GM12878 (cell line): Measurements from ENCODE around the gene RSBN1L.

ENCODE experiments used
- ATF7 ChIP-seq: fragments of 450-650 bp; IDR thresholded peaks from 2 replicates; pipeline ENCODE4 v1.6.1; 2016; ENCODE audit warnings: low read depth, mild to moderate bottlenecking
- BHLHE40 ChIP-seq, 2 experiments: fragments of 450-650 bp in 1 of 2; IDR thresholded peaks; 2 replicates each; pipeline ENCODE4 v1.6.1; 2011 to 2017; ENCODE audit warnings: low read depth in 2 of 2, borderline replicate concordance in 1 of 2, improper control_type of control experiment in 1 of 2, low read length in 1 of 2, mild to moderate bottlenecking in 1 of 2
- POLR2AphosphoS5 ChIP-seq: IDR thresholded peaks from 2 replicates; pipeline ENCODE4 v1.6.1; 2011; ENCODE audit warnings: mild to moderate bottlenecking, low read length, inconsistent platforms
- SRF ChIP-seq, 2 experiments: IDR thresholded peaks; 2 replicates each; pipeline ENCODE4 v1.6.1; 2011; ENCODE audit warnings: low read depth in 2 of 2, low read length in 2 of 2, mild to moderate bottlenecking in 1 of 2, moderate library complexity in 1 of 2

- TF ChIP-seq BHLHE40 (IDR thresholded peaks at IDR 0.05; ENCODE audit: borderline replicate concordance in 1 of 2, low read depth in 2 of 2, low read length in 1 of 2) (no peak), SRF (IDR thresholded peaks at IDR 0.05; ENCODE audit: low read depth in 2 of 2, low read length in 2 of 2) (no peak), ATF7 (no peak), POLR2AphosphoS5 (no peak)
These were observed 8.5 kb upstream of the RSBN1L start for GRCh38 chr7:77687747-77688144.
